Panc1 (cell line): ENCODE measurements around the gene GIT1.

Experiments used
- POLR2AphosphoS5 ChIP-seq: IDR thresholded peaks from 2 replicates; pipeline ENCODE4 v1.6.1; 2012; ENCODE audit warnings: mild to moderate bottlenecking, low read depth, low read length, moderate library complexity
- TF ChIP-seq, protein P1 (sequence below): fragments of 450-650 bp; IDR thresholded peaks from 2 replicates; pipeline ENCODE4 v1.5.1; 2017; ENCODE audit warnings: mild to moderate bottlenecking

DNA sequence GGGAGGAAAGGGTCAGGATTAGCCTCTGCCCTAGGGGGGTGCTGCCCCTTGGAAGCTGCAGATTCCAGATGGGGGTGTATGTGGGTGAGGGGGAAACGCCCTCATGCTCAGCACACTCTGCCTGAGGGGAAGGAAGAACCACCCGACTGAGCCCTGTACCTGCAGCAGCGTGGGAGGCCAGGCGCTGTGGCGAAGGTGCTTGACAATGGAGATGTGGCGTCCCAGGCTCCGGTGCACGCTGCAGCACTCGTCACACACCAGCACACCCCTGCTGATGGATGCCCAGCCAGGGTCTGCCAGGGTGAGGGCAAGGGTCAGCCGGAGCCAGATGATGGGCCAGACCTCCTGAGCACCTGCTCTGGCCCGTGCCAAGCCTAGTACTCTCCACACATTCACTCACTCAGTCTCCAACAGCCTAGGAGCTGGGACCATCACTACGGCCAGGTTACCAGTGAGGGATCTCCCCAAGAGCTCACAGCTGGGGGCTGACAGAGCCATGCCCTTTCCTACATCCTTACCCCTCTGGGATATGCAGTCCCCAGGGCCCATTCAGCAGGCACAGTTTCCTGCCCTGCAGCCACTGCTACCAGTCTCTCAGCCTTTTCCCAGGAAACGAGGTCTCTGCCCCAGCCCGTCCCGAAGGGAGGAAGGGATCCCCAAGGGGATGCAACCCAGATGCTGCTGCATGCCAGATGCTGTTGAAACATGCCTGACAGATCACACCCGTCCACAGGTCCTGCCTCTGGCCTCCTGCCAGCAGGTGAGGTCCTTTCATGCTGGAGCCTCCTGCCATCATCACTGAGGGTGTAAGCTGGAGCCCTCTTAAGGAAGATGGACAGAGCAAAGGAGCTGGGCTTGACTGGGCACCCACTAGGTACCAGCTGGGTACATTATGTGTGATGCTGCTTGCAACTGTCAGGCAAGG, 5.9 kb downstream of the GIT1 start:
- TF ChIP-seq, protein P1, sequence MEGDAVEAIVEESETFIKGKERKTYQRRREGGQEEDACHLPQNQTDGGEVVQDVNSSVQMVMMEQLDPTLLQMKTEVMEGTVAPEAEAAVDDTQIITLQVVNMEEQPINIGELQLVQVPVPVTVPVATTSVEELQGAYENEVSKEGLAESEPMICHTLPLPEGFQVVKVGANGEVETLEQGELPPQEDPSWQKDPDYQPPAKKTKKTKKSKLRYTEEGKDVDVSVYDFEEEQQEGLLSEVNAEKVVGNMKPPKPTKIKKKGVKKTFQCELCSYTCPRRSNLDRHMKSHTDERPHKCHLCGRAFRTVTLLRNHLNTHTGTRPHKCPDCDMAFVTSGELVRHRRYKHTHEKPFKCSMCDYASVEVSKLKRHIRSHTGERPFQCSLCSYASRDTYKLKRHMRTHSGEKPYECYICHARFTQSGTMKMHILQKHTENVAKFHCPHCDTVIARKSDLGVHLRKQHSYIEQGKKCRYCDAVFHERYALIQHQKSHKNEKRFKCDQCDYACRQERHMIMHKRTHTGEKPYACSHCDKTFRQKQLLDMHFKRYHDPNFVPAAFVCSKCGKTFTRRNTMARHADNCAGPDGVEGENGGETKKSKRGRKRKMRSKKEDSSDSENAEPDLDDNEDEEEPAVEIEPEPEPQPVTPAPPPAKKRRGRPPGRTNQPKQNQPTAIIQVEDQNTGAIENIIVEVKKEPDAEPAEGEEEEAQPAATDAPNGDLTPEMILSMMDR = no peak
- TF ChIP-seq POLR2AphosphoS5 = no peak
